Measurements from ENCODE around the gene ERBB4.

The ERBB4 gene

DNA sequence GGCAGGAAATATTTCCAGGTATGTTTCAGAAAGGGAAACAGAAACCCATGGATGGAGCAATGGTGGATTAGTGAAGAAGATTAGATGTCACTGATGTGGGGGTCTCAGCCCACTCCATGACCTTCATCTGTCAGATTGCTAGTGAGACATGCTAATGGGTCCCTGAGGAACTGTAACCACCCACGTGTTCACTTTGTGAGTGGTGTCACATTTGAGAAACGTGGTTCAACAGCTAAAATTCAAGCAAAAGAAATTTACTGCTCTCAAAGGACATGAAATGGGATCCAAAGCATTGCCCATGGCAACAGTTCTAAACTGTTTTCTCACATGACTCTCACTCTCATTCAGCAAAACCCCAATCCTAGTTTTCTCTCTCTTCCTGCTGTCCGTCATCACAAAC lies 776.1 kb downstream of the ERBB4 start:
- Histone ChIP-seq H3K4me1 (ENCODE audit: control insufficient read depth in 1 of 2, insufficient read depth in 1 of 2, low read depth in 1 of 2, low read length in 1 of 2) (no peaks in the 10 kb centered on the region), H3K4me3 (ENCODE audit: low read depth in 1 of 2, low read length in 1 of 2) (no peak overlapping the region), H3K36me3 (no peaks in the 10 kb centered on the region), H3K27me3 (no peaks in the 10 kb centered on the region), H3K9me3 (no peaks in the 10 kb centered on the region), H3K27ac (no peak overlapping the region)
- no peak for TF ChIP-seq CTCF (IDR thresholded peaks at IDR 0.05)

GRCh38 chr2:211760103-211760502 lies 778.5 kb downstream of the ERBB4 start:
- no peaks in the 10 kb centered on the region for H3K27me3 ChIP-seq
- no peaks in the 10 kb centered on the region for H3K4me1 ChIP-seq (ENCODE audit: control insufficient read depth in 1 of 2, insufficient read depth in 1 of 2, low read depth in 1 of 2, low read length in 1 of 2)
- no peak overlapping the region for H3K27ac ChIP-seq
- H3K4me3 ChIP-seq (ENCODE audit: low read depth in 1 of 2, low read length in 1 of 2): no peak overlapping the region
- H3K9me3 ChIP-seq: no peaks in the 10 kb centered on the region
- H3K36me3 ChIP-seq: no peaks in the 10 kb centered on the region
- TF ChIP-seq CTCF (IDR thresholded peaks at IDR 0.05): no peak

GRCh38 chr2:211756266-211756665 lies 782.3 kb downstream of the ERBB4 start:
- no peak overlapping the region for H3K4me3 ChIP-seq (ENCODE audit: low read depth in 1 of 2, low read length in 1 of 2)
- no peaks in the 10 kb centered on the region for H3K27me3 ChIP-seq
- no peak overlapping the region for H3K27ac ChIP-seq
- H3K36me3 ChIP-seq: no peaks in the 10 kb centered on the region
- no peaks in the 10 kb centered on the region for H3K9me3 ChIP-seq
- no peaks in the 10 kb centered on the region for H3K4me1 ChIP-seq (ENCODE audit: control insufficient read depth in 1 of 2, insufficient read depth in 1 of 2, low read depth in 1 of 2, low read length in 1 of 2)
- TF ChIP-seq CTCF (IDR thresholded peaks at IDR 0.05): no peak

DNA sequence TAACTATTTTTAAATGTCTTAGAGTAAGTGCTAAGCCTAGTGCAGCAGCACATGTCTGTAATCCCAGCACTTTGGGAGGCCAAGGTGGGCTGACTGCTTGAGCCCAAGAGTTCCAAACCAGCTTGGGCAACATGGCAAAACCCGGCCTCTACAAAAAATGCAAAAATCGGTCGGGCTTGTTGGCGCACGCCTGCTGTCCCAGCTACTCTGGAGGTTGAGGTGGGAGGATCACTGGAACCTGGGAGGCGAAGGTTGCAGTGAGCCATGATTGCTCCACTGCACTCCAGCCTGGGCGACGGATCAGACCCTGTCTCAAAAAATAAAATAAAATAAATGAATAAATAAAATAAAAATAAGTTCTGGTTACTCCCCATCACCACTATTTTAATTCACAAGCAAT lies 783.4 kb downstream of the ERBB4 start:
- Histone ChIP-seq H3K4me1 (ENCODE audit: control insufficient read depth in 1 of 2, insufficient read depth in 1 of 2, low read depth in 1 of 2, low read length in 1 of 2) (no peaks in the 10 kb centered on the region), H3K9me3 (no peaks in the 10 kb centered on the region), H3K27ac (no peak overlapping the region), H3K27me3 (no peaks in the 10 kb centered on the region), H3K36me3 (no peaks in the 10 kb centered on the region), H3K4me3 (ENCODE audit: low read depth in 1 of 2, low read length in 1 of 2) (no peak overlapping the region)
- no peak for TF ChIP-seq CTCF (IDR thresholded peaks at IDR 0.05)

- TF ChIP-seq CTCF (IDR thresholded peaks at IDR 0.05): no peak
Observed at GRCh38 chr2:211751848-211752247, 786.8 kb downstream of the ERBB4 start.

DNA sequence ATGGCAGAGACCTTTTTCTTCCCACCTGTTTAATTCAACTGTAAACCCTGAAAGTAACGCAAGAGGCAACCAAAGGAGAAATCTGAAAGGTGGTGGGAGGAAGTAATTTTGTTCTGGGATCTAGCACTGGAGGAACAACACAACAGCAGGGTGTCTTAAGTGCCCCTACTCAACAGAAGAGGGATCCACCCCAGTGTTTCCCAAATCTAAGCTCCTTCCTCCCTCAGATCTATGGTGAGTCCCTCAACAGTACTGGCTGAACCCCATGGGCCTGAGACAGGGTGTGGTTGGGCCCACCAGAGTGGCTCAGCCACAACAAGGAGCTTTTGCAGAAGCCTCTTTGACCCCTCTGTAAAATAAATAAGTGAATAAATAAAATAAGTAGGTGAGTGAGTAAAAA lies 790.3 kb downstream of the ERBB4 start:
- Histone ChIP-seq H3K4me1 (ENCODE audit: control insufficient read depth in 1 of 2, insufficient read depth in 1 of 2, low read depth in 1 of 2, low read length in 1 of 2) (no peaks in the 10 kb centered on the region), H3K4me3 (ENCODE audit: low read depth in 1 of 2, low read length in 1 of 2) (no peak overlapping the region), H3K36me3 (no peaks in the 10 kb centered on the region), H3K9me3 (no peaks in the 10 kb centered on the region), H3K27me3 (no peaks in the 10 kb centered on the region), H3K27ac (no peak overlapping the region)
- TF ChIP-seq CTCF (IDR thresholded peaks at IDR 0.05): no peak

More at GRCh38 chr2:211751848-211752247, 786.8 kb downstream of the ERBB4 start:
- Histone ChIP-seq H3K27ac (no peak overlapping the region), H3K27me3 (no peaks in the 10 kb centered on the region), H3K4me3 (ENCODE audit: low read depth in 1 of 2, low read length in 1 of 2) (no peak overlapping the region), H3K4me1 (ENCODE audit: control insufficient read depth in 1 of 2, insufficient read depth in 1 of 2, low read depth in 1 of 2, low read length in 1 of 2) (no peaks in the 10 kb centered on the region), H3K36me3 (no peaks in the 10 kb centered on the region), H3K9me3 (no peaks in the 10 kb centered on the region)
